ENCODE measurements around the gene ARPIN. TPM values are rescaled to one million over a fixed set of nuclear protein-coding genes. Genes with fewer than 3 reads are reported as not detected.

The ARPIN gene
- polyA plus RNA-seq, 3 donors: 9.7 to 19.3 (median 14.0) TPM

DNA sequence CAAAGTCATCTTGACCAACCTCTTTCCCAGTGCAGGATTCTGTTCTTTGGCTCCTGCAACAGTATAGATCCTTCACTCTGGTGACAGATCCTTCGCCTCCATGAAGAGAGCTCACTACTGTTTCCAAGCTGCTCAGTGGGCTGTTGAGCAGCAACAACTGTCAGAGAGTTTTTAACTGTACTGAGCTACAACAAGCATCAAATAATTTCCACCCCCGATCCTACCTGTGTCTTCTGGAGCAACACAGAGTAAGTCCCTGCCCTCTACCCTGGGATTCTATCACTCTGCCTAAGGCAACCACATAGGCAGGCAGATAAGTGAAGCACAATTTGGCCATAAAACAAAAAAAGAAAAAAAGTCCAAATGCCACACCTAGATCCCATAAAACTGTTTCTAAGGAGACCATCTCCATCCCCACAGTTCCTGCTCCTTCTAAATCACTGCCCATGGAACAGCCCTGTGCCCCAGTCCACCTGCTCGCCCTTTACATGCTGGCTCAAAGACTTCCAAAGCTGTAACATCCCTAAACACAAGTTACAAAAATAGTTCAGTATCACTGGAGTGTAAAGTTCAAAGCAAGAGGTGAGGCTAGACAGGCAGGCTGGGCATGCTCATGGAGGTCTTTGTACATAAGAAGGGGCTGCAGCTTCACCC is 60.3 kb downstream of the ARPIN start:
- H3K4me3 ChIP-seq (replicated peaks in 1 of 3; ENCODE audit: low read depth in 2 of 3, low read length in 3 of 3): peak overlapping the region in 1 of 3 experiments; percentile 27
- H4K20me1 ChIP-seq (ENCODE audit: insufficient read depth, low read length): peaks cover 4% of the 10 kb centered on the region
- H3K9me3 ChIP-seq (replicated peaks in 1 of 2; ENCODE audit: control insufficient read depth in 1 of 2, insufficient read depth in 1 of 2, low read length in 2 of 2): no peaks in the 10 kb centered on the region
- H3K4me3 Mint-ChIP-seq: no peak overlapping the region
- H3K27ac Mint-ChIP-seq: peak overlapping the region; percentile 59 to 99 (median 97)
- peak overlapping the region in 1 of 2 donors; percentile 96 for H3K27ac ChIP-seq (ENCODE audit: low read depth in 1 of 2, low read length in 2 of 2)
- H2AFZ ChIP-seq (ENCODE audit: insufficient read depth, low read depth, low read length, poor library complexity, severe bottlenecking): no peak overlapping the region
- H3K4me1 Mint-ChIP-seq: peaks cover 55% of the 10 kb centered on the region
- intact Hi-C loops (cut with micrococcal nuclease): loop anchor here in 1 of 2 donors (5.0 kb wide), 1 partner anchor 40 kb away; the partner anchor contains the start of gene ANPEP
- WGBS (ENCODE audit: insufficient coverage): 87% methylated on average over 2 of the region's 3 CpGs
- peaks cover 34 to 54% of the 10 kb centered on the region in 2 donors for H3K36me3 Mint-ChIP-seq
- H3K27me3 ChIP-seq (ENCODE audit: control insufficient read depth in 2 of 2, insufficient read depth in 2 of 2, low read length in 2 of 2): no peaks in the 10 kb centered on the region
- no peak overlapping the region for H3K9ac ChIP-seq (ENCODE audit: insufficient read depth, low read length, poor library complexity, severe bottlenecking)
- TF ChIP-seq, protein P1, sequence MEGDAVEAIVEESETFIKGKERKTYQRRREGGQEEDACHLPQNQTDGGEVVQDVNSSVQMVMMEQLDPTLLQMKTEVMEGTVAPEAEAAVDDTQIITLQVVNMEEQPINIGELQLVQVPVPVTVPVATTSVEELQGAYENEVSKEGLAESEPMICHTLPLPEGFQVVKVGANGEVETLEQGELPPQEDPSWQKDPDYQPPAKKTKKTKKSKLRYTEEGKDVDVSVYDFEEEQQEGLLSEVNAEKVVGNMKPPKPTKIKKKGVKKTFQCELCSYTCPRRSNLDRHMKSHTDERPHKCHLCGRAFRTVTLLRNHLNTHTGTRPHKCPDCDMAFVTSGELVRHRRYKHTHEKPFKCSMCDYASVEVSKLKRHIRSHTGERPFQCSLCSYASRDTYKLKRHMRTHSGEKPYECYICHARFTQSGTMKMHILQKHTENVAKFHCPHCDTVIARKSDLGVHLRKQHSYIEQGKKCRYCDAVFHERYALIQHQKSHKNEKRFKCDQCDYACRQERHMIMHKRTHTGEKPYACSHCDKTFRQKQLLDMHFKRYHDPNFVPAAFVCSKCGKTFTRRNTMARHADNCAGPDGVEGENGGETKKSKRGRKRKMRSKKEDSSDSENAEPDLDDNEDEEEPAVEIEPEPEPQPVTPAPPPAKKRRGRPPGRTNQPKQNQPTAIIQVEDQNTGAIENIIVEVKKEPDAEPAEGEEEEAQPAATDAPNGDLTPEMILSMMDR (IDR thresholded peaks at IDR 0.05): no peak
- peaks cover 11 to 25% of the 10 kb centered on the region in 2 donors for H3K36me3 ChIP-seq (replicated peaks in 1 of 2; ENCODE audit: control insufficient read depth in 1 of 2, insufficient read depth in 2 of 2, low read length in 2 of 2)
- no peak overlapping the region for H3K4me2 ChIP-seq (replicated peaks; ENCODE audit: extremely low read depth, low read length, poor library complexity, severe bottlenecking)
- DNase-seq: no peak
- no peaks in the 10 kb centered on the region for H3K9me3 Mint-ChIP-seq
- H3K4me1 ChIP-seq (ENCODE audit: control insufficient read depth in 1 of 2, insufficient read depth in 2 of 2, low read length in 2 of 2): peaks cover 53 to 58% of the 10 kb centered on the region in 2 donors
- H3K27me3 Mint-ChIP-seq (ENCODE audit: low read depth in 3 of 3): no peaks in the 10 kb centered on the region
- H3K79me2 ChIP-seq (ENCODE audit: insufficient read depth, low read length): peaks cover 14% of the 10 kb centered on the region

DNA sequence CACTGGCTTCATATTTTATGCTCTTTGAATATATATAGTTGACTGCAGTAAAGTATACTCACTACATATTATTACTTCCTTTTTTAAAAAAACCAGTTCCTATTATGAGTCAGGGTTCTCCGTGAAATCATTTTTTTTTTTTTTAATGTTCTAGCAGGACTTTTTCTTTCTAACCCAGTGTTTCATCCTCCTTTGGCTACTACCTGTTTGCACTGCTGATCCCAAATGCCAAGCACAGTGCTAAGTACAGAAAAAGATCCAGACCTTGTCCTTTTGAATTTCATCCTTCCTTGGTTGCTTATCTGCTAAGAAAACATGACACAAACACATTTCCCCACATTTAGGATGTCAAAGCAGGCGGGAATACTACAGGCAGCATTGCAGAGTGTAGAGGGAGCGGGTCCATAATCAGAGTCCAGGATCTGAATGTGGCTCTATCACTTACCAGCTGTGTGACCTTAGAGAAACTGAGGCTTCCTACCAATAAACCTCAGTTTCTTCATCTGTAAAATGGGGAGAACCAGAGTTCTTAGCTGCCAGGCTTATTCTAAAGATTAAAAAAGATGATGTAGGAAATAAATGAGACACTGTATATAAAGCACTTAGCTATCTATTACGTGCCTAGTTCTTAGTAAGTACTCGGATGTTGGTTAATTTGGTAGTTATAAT is 60.9 kb downstream of the ARPIN start:
- Histone ChIP-seq H2AFZ (ENCODE audit: insufficient read depth, low read depth, low read length, poor library complexity, severe bottlenecking) (no peak overlapping the region), H3K4me1 (ENCODE audit: control insufficient read depth in 1 of 2, insufficient read depth in 2 of 2, low read length in 2 of 2) (peaks cover 60 to 65% of the 10 kb centered on the region in 2 donors), H3K27me3 (ENCODE audit: control insufficient read depth in 2 of 2, insufficient read depth in 2 of 2, low read length in 2 of 2) (no peaks in the 10 kb centered on the region), H3K9ac (ENCODE audit: insufficient read depth, low read length, poor library complexity, severe bottlenecking) (peak overlapping the region; percentile 43), H3K9me3 (replicated peaks in 1 of 2; ENCODE audit: control insufficient read depth in 1 of 2, insufficient read depth in 1 of 2, low read length in 2 of 2) (no peaks in the 10 kb centered on the region), H3K27ac (ENCODE audit: low read depth in 1 of 2, low read length in 2 of 2) (peak overlapping the region; percentile 62 to 96), H3K4me2 (replicated peaks; ENCODE audit: extremely low read depth, low read length, poor library complexity, severe bottlenecking) (peak overlapping the region; percentile 42), H3K36me3 (replicated peaks in 1 of 2; ENCODE audit: control insufficient read depth in 1 of 2, insufficient read depth in 2 of 2, low read length in 2 of 2) (peaks cover 6 to 19% of the 10 kb centered on the region in 2 donors), H3K4me3 (replicated peaks in 1 of 3; ENCODE audit: low read depth in 2 of 3, low read length in 3 of 3) (peak overlapping the region in 1 of 3 experiments; percentile 30), H4K20me1 (ENCODE audit: insufficient read depth, low read length) (peaks cover 4% of the 10 kb centered on the region), H3K79me2 (ENCODE audit: insufficient read depth, low read length) (peaks cover 17% of the 10 kb centered on the region)
- Mint-ChIP-seq H3K36me3 (peaks cover 32 to 57% of the 10 kb centered on the region in 2 donors), H3K27me3 (ENCODE audit: low read depth in 3 of 3) (no peaks in the 10 kb centered on the region), H3K27ac (peak overlapping the region; percentile 88 to 99 (median 97)), H3K4me3 (peak overlapping the region; percentile 1 to 27), H3K4me1 (peaks cover 57% of the 10 kb centered on the region), H3K9me3 (no peaks in the 10 kb centered on the region)
- TF ChIP-seq, protein P1 (IDR thresholded peaks at IDR 0.05): no peak
- intact Hi-C loops (cut with micrococcal nuclease): loop anchor here in 1 of 2 donors (5.0 kb wide), 1 partner anchor 40 kb away; the partner anchor contains the start of gene ANPEP
- DNase-seq: peak; percentile 51 to 78 (median 64)
- 0% methylated on average over 1 of the region's 5 CpGs for WGBS (ENCODE audit: insufficient coverage)

Data from CD14-positive monocyte (primary cell).